ENCODE measurements around the gene CAMKK1.
"Not testable (repeated sequence)": the region's sequence is repeated elsewhere in the genome, so short reads cannot be mapped to it uniquely, and the experiment has no call there.

CAMKK1 gene

DNA sequence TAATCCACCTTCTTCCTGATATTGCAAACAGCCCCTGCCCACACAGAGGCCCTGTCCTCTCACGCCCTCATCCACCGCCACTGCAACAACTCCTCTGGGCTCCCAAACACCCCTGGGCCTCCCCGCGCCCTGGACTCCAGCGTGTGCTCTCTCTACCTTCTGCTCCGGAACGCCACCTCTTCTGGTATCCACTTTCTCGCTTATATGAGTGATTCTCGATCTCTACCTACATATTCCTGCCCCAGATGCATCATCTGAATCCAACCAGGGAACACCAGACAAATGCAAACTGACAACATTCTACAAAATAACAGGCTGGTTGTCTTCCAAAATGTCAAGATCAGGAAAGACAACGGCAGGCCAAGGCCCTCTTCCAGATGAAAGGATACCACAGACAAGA, 19.0 kb downstream of the CAMKK1 start:
- DNase-seq, result no peak

DNA sequence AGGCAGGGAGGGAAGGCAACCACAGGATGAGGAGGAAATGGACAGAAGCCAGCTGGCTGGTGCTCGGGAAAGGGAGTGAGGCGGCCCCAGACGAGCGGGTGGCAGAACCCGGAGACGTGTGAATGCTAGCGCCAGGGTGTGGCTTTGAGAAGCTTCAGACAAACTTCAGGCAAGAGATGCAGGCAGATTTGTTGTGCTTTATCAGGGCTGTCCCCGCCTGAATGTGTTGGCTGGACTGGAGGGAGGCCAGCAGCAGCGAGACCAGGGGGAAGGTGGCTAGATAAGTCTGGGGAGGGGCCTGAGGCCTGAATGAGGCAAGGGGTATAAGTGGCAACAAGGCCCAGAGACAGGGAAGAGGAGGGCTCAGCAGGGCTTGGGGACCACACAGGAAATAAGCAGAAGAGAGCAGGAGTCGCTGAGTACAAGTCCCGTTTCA, 22.0 kb downstream of the CAMKK1 start:
- no peak for DNase-seq

DNA sequence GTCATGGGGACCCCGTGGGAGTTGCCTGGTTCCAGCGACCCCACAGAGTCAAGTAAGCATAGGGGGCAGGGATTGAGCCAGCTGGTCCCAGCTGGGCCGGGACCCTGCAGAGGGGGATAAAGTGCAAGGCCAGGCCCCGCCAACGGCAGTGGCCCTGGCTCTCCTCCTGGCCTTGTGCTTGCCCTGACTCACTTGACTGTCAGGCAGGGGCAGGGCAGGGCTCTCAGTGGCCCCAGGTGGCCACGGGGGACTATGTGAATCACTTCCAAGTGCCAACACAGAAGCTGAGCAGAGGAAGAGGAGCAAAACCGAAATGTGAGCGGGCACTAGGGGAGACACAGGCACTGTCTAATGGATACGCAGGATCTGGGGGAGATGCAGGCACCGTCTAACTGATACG, 25.2 kb downstream of the CAMKK1 start:
- no peak for DNase-seq

DNA sequence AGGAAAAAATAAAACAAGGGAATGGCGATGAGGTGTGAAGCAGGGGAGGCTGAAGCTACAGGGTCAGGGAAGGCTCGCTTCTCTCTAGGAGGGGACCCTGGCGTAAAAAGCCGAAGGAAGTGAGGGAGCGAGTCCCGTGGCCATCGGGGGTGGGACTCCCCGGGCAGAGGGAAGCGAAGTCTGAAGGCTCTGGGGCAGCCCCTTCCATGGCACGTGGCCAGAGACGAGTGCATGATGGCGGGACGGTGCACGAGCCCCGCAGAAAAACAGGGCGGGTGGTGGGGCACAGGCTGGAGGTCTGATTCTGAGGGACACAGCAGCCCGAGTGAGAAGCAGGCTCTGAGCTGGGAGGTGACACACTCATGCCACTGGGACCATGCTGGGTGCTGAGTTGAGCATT, 25.7 kb downstream of the CAMKK1 start:
- no peak for DNase-seq

DNA sequence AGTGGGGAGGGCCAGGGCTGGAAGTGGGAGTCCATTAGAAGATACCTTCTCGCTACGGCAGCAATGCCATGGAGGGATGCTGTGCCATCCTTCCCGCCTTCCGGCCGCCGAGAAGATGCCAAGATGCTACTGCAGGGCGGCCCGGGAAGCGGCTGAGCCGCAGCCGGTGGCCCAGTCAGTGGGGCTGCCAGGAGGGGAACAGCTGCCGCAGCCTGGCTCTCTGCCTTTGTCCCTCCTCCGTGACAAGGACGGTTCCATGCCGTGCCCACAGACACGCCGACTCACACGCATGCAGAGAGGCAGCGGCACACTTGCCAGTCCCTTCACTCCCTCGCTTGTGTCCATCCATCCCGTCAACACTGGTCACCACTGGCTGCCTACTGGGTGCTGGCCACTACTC, 26.6 kb downstream of the CAMKK1 start:
- DNase-seq, result no peak

DNA sequence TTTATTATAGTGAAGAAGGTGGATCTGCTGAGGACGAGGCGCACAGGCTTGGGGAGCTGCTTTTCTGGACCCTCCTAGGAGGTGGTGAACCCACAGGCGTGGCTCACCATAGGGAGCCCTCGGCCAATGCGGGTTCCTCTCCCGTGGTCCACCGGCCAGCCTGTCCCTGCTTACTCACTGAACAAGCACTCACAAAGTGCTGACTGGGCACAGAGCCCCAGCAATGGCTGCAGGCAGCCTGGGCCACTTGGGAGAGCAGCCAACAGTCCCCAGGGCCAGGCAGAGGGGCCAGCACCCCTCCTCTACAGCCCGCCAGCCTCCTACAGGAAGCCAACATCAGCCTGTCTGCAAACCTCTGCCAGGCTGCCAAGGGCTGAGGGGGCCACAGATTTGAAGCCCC, 27.7 kb downstream of the CAMKK1 start:
- no peak for DNase-seq

DNA sequence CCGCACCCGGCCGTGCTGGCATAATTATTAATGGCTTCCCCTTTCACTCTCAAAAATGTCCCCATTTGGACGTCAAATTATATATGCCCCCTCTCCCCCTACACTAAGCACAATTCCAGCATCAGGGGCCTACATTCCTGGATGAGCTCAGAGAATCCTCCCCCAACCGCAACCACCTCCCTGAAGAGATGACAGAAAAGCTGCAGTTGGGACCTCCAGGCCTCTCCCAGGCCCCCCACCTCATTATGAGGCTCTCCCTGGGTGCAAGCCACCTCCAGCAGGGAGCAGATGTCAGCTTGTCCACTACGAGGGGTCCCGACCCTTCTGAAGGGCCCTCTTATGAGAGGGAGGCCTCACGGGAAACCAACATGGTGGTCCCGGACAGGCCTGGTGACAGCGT, 28.3 kb downstream of the CAMKK1 start:
- DNase-seq, result no peak

DNA sequence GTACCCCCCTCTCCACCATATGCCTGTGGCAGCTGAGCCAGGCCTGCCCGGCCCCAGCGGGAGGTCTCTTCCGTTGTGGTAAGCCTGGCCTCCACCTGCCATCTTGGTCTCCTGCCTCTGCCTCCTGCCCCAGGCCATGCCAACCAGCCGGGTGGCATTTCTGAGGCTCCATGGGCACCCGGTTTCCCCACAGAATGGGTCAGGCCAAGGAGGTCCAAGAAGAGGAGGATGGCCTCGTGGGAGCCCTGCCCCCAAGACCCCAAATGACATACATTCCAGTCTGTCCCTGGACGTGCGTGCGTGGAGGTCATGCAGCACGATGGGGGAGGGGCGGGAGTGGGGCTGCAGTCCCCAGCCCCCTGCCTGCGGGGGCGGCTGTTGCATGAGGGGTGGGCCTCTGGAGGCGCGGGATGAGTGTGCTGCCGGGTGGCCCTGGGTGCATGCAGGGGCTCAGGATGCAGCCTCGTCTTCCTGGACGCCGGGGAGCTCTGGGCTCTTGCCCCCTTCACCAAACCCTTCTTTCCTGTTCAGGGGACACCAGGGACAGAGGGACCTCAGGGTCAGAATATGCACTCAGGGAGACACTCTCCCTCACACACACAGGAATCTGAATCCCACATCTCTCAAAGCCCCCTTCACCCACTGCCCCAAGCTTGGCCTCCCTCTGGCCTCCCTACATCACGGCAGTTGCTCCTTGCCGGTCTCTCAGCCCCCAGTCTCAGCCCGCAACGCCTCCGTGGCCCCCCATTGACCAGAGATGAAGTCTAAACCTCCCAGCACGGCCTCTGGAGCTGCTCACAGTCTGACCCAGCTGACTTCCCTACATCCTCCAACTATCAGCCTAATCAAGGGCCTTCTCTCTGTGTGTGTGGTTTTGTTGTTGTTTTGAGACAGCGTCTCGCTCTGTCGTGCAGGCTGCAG, 30.8 kb downstream of the CAMKK1 start:
- no peak for DNase-seq

DNA sequence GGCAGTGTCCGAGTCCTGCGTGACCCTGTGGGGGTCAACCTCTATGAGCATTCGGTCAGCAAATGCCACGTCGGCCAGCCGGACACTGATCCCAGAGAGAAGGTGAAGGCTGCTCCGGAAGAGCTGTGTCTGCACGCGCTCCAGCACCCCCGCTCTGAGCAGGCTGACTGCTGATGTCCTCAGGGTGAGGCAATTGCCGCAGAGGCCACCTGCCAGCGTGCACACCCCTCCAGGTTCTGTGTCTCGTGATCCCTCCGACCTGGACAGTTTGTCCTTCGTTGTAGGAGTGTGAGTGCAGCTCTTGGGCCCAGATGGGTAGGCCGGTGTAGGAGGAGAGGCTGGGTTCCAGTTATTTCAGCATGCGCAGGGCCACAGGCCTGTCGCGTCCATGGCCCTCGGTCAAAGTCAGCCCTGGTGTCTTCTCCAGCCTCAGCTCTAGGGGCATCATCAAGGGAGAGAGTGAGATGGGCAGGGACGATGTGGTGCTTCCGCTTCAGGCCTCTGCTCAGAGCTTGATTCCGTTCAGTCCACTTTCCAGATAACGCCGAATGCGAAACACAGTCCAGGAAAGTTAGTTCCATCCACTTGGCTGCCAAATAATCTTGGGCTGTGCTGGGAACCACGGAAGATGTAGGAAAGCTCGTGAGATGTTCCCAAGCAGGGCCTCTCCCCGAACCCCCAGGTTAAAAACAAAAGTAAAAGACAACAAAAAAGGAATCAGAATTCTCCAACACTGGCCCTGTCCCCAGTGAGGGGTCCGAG, 31.7 kb downstream of the CAMKK1 start:
- DNase-seq, result no peak

DNA sequence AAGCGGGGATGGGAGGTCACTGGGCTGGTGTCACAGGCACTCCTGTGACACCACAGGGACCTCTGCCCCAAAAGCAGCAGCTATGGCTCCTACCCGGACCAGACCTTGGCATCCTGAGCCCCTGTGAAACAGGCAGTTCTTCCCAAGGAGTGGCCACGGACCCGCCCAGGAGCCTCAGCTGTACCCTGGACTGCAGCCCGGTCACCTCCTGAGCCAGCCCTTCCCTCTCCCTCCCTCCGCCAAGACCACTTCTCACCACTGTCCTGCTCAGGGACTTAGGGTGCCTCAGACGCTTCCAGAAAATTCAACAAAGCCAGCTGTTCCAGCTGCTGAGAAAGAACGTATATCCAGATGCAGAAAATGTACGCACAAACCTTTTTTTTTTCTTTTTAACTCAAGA, 32.9 kb downstream of the CAMKK1 start:
- no peak for DNase-seq

DNA sequence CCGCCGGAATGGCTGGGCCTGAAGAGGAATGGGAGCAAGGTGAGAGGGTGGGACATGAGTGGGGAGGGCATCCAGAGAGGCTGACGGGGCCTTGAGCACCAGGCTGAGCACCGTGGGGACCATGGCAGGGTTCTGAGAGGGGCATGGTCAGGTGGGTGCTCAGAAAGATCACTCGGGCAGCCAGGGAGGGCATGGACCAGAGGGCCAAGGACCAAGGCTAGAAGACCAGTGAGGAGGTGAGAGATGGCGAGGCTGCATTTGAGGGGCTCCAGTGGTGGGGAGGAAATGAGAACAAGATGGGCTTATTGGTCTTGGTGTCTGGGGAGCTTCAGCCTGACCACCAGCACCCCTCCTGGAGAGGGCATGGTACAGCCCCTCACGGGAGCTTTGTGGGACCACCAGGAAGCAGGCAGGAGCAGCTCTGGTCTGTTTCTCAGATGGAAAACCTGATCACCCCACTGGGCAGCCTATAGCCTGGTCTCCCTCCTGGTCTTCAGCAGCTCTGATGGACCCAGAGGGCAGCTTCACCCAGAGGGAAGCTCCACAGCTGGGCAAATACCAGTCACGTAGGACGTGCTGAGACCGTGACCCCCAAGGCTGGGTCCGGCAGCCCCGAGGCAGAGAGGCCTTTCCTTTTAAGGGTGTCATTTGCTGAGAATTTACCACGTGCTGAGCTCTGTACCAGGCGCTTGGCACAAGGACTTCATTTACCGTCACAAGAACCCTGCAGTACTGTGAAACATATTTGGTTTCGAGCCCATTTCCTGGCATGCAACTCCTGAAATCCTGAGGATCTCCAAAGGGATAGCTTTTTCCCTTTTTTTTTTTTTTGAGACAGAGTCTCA, 35.4 kb downstream of the CAMKK1 start:
- DNase-seq, result no peak

DNA sequence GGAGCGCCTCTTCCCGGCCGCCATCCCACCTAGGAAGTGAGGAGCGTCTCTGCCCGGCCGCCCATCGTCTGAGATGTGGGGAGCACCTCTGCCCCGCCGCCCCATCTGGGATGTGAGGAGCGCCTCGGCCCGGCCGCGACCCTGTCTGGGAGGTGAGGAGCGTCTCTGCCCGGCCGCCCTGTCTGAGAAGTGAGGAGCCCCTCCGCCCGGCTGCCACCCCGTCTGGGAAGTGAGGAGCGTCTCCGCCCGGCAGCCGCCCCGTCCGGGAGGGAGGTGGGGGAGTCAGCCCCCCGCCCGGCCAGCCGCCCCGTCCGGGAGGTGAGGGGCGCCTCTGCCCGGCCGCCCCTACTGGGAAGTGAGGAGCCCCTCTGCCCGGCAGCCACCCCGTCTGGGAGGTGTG, 38.6 kb downstream of the CAMKK1 start:
- DNase-seq, result not testable (repeated sequence)

DNA sequence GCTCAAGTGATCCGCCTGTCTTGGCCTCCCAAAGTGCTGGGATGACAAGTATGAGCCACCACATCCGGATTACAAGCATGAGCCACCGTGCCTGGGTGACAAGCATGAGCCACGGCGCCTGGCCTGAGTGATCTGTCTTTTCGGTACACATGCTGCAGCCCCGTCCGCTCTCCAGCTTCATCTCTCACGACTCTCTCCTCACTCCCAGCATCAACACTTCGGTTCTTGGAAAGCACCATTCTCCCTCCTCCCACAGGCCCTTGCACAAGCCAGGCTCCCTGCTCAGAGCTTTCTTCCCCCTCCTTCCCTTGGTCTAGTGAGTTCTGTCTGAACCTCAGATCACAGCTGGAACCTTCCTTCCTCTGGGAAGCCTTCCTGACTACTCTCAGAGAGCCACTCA, 40.3 kb downstream of the CAMKK1 start:
- DNase-seq, result no peak

DNA sequence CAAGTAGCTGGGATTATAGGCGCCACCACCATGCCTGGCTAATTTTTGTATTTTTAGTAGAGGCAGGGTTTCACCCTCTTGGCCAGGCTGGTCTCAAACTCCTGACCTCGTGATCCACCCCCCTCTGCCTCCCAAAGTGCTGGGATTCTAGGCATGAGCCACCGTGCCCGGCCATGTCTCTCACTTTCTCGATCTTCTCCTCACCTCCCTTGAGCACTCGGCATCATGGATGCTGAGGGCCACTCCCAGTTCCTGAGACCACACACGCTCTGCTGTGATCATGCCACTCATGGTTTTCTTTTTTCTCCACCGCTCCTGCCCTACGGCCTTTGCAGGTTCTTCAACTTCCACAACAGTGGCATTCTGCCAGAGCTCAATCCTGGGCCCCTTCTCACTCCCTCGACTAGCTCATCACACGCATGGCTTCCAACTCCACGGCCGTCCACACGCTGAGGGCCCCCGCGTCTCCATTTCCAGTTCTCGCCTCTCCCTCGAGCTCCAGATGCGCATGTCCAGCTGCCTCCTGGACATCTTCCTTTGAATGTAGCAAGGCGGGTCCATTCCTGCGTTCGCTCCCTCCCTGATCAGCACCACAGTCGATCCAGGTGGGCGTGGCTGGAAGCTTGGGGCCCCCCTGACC, 41.3 kb downstream of the CAMKK1 start:
- DNase-seq, result no peak

DNA sequence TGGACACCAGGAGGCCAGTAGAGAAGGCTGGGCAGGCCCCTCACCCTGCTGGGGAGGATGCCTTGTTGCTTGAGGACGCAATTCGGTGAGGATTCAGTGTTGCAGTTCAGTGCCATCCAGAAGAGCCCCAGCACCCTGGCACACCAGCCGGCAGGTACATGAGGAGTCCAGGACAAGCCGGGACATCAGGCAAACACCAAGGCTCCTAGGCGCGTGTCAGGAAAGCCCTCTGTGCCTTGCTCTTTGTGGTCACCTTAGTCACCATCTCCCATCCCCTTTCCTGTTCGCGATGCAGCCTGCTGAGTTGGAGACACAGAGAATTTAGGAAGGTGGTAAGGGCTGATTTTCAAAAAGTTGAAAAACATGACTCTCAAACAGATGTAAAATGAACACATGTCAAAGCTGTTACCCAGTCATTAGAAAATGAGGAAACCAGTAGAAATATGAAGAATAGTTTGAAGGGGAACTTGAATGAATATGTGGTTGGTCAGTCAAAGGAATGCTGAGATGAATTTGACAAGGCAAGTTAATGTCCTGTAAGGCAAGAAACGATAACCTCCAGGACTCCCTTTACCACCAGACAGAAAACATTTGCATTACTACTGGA, 44.5 kb downstream of the CAMKK1 start:
- no peak for DNase-seq

DNA sequence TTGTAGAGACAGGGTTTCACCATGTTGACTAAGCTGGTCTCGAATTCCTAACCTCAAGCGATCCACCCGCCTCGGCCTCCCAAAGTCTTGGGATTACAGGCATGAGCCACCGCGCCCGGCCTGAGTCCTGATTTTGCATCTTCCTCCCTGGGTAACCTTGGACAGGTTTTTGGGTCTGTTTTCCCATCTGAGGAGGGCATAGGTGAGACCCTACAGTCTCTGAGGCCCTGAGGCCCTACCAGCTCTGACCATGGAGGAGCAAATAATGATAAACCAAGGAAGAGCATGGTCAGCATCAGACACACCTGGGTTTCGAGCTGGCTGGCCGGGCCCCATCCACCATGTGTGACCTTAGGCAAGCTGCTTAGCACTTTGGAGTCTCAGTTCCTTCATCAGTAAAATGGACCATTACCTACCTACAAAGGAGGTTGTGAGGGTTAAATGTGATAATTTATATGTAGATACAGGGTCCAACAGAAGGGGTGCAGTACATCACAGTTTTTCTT, 45.6 kb downstream of the CAMKK1 start:
- no peak for DNase-seq

DNA sequence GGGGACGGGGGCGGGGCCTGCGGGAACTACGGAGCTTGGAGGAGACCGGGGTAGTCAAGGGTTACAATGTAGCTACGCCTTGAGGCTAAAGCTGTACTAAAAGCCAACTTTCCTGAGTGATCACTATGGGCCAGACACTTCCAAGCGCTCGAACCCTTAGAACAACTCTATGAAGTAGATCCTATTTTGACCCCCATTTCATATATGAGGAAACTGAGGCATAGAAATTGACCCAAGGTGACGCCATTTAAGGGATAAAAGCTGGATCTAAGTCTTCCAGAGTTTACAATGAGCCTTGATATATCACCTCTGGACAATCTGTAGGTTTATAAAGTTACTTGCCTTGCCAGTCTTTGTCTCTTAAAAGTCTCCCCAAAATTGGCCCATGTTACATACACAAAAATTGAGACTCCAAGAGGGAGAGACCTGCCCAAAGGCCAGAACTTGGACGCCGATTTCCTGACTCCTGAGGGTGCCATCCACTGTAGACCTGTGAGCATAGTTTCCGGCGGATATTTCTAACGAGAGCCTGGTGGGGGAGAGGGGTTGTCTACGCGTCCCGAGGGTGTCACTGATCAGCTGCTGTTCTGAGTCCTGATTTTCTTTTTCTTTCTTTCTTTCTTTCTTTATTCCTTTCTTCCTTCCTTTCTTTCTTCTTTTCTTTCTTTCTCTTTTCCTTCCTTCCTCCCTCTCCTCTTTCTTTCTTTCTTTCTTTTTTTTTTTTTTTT, 46.3 kb downstream of the CAMKK1 start:
- DNase-seq, result no peak

DNA sequence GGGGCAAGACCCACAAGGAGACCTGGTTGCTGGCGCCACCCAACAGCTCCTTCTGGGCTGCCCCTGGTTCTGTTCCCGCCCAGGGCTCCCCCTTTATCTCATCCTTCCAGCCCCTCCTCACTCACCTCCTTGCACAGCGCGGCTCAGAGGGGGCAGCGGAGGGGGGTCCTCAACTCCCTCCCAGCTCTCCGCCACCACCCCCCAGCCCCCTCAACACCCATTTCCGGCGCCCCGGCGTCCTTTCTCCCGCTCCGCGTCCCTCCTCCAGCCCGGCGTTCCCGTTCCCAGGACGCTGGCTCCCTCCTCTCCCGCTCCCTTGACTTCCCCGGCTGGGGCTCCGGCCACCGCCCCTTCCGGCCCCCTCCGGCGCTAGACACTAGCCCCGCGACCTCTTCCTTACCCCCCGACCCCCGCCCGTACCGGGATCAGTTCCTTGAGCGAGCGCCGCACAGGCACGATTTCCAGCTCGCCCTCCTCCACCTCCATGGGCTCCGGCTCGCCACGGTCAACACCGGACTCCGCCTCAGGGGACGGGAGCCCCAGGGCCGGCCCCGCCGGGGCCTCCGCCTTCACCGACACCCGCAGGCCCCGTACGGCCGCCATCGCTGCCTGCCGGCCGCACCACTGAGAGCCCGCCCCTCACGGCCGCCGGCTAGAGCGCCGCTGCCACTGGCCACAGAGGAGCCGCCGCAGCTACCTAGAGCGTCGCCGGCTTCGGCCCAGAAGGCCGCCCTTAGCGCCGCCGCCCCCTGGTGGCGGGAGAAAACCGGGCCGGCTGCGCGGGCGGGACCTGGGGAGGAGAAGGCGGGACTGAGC, 47.0 kb downstream of the CAMKK1 start, which contains the start of gene NCBP3:
NCBP3 (minus strand) TSS at position 626 of the 816 bp plus-strand sequence; CDS start at position 603, 23 bp downstream.
- DNase-seq, result peak; percentile 92

DNA sequence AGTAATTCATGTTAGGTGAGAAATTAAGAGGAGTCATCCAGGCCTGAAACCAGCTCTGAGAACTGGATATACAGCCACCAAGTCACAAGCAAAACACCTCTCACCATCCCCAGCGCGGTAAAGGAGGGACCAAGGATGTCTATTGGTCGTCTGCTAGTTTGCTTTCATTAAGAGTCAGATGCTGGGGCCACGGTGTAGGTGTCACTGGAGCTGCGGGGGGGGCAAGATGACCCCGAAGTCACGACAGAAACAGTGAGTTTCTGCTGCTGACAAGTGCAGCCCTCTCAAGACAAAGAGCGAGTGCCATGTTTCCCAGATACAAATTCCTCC, 47.6 kb downstream of the CAMKK1 start:
- DNase-seq, result peak; percentile 63

DNA sequence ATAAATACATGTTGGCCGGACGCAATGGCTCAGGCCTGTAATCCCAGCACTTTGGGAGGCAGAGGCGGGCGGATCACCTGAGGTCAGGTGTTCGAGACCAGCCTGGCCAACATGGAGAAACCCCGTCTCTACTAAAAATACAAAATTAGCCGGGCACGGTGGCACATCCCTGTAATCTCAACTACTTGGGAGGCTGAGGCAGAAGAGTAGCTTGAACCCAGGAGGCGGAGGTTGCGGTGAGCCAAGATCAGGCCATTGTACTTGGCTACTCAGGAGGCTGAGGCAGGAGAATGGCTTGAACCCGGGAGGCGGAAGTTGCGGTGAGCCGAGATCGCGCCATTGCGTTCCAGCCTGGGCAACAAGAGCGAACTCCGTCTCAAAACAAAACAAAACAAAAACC, 48.3 kb downstream of the CAMKK1 start:
- not testable (repeated sequence) for DNase-seq

Data from stimulated activated CD4-positive, alpha-beta T cell treated with anti-CD3 and anti-CD28 coated beads, Interleukin-1b, Interleukin-23, amount 100 ng/mL, for 48 hours (primary cell).